ENCODE data around the gene ITGB4. TPM values are rescaled to one million over a fixed set of nuclear protein-coding genes. Genes with fewer than 3 reads are reported as not detected.

Gene ITGB4
- total and polyA plus RNA-seq, 9 of the 15 experiments (the other 6 are each of a cell fraction or from before 2014, with no cell fraction given): 0.05 to 2.8 (median 0.76) TPM; not detected in 3

GRCh38 chr17:75785016-75785890 lies 64.0 kb downstream of the ITGB4 start (continued):
- peak; percentile 91 for TF ChIP-seq CUX1 (CRISPR knock-in tag; IDR thresholded peaks at IDR 0.05)
- no peak; the same call in 1 of the 2 replicates for TF ChIP-seq E4F1 (CRISPR knock-in tag; IDR thresholded peaks at IDR 0.05; ENCODE audit: borderline replicate concordance)
- TF ChIP-seq PBX2 (CRISPR knock-in tag; IDR thresholded peaks at IDR 0.05; ENCODE audit: low read depth): no peak
- 0 out of 2 replicates have a peak, but pooled peaks have one; percentile 45 for TF ChIP-seq PBX2 (tag; conservative IDR thresholded peaks at IDR 0.05; ENCODE audit: low read depth)
- TF ChIP-seq MXI1 (IDR thresholded peaks at IDR 0.05; ENCODE audit: low read depth, low read length): no peak
- TF ChIP-seq ZNF280A (IDR thresholded peaks at IDR 0.05; ENCODE audit: low read depth, partially characterized antibody): no peak
- no peak for TF ChIP-seq ZNF518B (CRISPR knock-in tag; IDR thresholded peaks at IDR 0.05)

Data from K562 (cell line).